Measurements from ENCODE around the gene WNT3. TPM values are rescaled to one million over a fixed set of nuclear protein-coding genes. Genes with fewer than 3 reads are reported as not detected.

WNT3 gene
- total RNA-seq, 4 donors from 2014 or later, result 0.27 to 0.48 TPM; not detected in 2

GRCh38 chr17:46727572-46728348 lies 90.7 kb downstream of the WNT3 start:
- H3K36me3 ChIP-seq, result peaks cover 0 to 19% (median 0%) of the 10 kb centered on the region in 4 donors
- 93 to 98% methylated on average over 3 to 4 of the region's 4 CpGs for WGBS, 2 donors (ENCODE audit: low coverage in 1 of 2)
- H3K27me3 ChIP-seq, result no peaks in the 10 kb centered on the region
- no peaks in the 10 kb centered on the region for H3K9me3 ChIP-seq
- no peak for DNase-seq
- TF ChIP-seq CTCF (IDR thresholded peaks at IDR 0.05) (no peak), EP300 (IDR thresholded peaks at IDR 0.05; ENCODE audit: low read depth) (no peak), POLR2AphosphoS5 (IDR thresholded peaks at IDR 0.05) (no peak), POLR2A (IDR thresholded peaks at IDR 0.05) (no peak)
- H3K4me3 ChIP-seq, result no peak overlapping the region
- no peak overlapping the region for H3K27ac ChIP-seq
- no peaks in the 10 kb centered on the region for H3K4me1 ChIP-seq
- intact Hi-C loops (cut with DNase I; ENCODE audit: low total_unique reads) (no loop called here), in situ Hi-C loops (cut with MboI; ENCODE audit: low pct_ligation_motif_present in 1 of 4, low pct_unique_long_range_greater_than_20kb in 1 of 4, low sequenced_read_pairs in 3 of 4) (no loop called here)

- intact Hi-C loops (cut with DNase I; ENCODE audit: low total_unique reads), result no loop called here
- no peak for TF ChIP-seq POLR2A (IDR thresholded peaks at IDR 0.05)
- DNase-seq, result no peak
- H3K27me3 ChIP-seq, result no peaks in the 10 kb centered on the region
- H3K9me3 ChIP-seq, result no peaks in the 10 kb centered on the region
- WGBS, 2 donors (ENCODE audit: low coverage in 1 of 2), result 92 to 93% methylated on average over 2 to 3 of the region's 3 CpGs
- H3K4me1 ChIP-seq, result no peaks in the 10 kb centered on the region
- peaks cover 0 to 19% (median 0%) of the 10 kb centered on the region in 4 donors for H3K36me3 ChIP-seq
- H3K27ac ChIP-seq, result no peak overlapping the region
- H3K4me3 ChIP-seq, result no peak overlapping the region
- in situ Hi-C loops (cut with MboI; ENCODE audit: low pct_ligation_motif_present in 1 of 4, low pct_unique_long_range_greater_than_20kb in 1 of 4, low sequenced_read_pairs in 3 of 4), result no loop called here
Observed at GRCh38 chr17:46726206-46726605, 92.3 kb downstream of the WNT3 start.

- Histone ChIP-seq H3K9me3 (no peaks in the 10 kb centered on the region), H3K4me1 (no peaks in the 10 kb centered on the region), H3K36me3 (peaks cover 0 to 11% (median 0%) of the 10 kb centered on the region in 4 donors), H3K27me3 (no peaks in the 10 kb centered on the region), H3K4me3 (no peak overlapping the region), H3K27ac (no peak overlapping the region)
- TF ChIP-seq CTCF (IDR thresholded peaks at IDR 0.05) (no peak), POLR2A (IDR thresholded peaks at IDR 0.05) (no peak), EP300 (IDR thresholded peaks at IDR 0.05; ENCODE audit: low read depth) (no peak)
- intact Hi-C loops (cut with DNase I; ENCODE audit: low total_unique reads) (no loop called here), in situ Hi-C loops (cut with MboI; ENCODE audit: low pct_ligation_motif_present in 1 of 4, low pct_unique_long_range_greater_than_20kb in 1 of 4, low sequenced_read_pairs in 3 of 4) (no loop called here)
- WGBS, 2 donors (ENCODE audit: low coverage in 1 of 2), result 56 to 75% methylated on average over 5 to 7 of the region's 7 CpGs
- no peak for DNase-seq
Observed at GRCh38 chr17:46722662-46723285, 95.7 kb downstream of the WNT3 start.

GRCh38 chr17:46720408-46720807 lies 98.1 kb downstream of the WNT3 start:
- intact Hi-C loops (cut with DNase I; ENCODE audit: low total_unique reads) (no loop called here), in situ Hi-C loops (cut with MboI; ENCODE audit: low pct_ligation_motif_present in 1 of 4, low pct_unique_long_range_greater_than_20kb in 1 of 4, low sequenced_read_pairs in 3 of 4) (no loop called here)
- H3K36me3 ChIP-seq, result peaks cover 0 to 17% (median 0%) of the 10 kb centered on the region in 4 donors
- no peak overlapping the region for H3K4me3 ChIP-seq
- H3K9me3 ChIP-seq, result no peaks in the 10 kb centered on the region
- no peak for DNase-seq
- no peak overlapping the region for H3K27ac ChIP-seq
- 71 to 80% methylated on average over 4 to 5 of the region's 5 CpGs for WGBS, 2 donors (ENCODE audit: low coverage in 1 of 2)
- H3K4me1 ChIP-seq, result no peaks in the 10 kb centered on the region
- H3K27me3 ChIP-seq, result no peaks in the 10 kb centered on the region
- TF ChIP-seq EP300 (IDR thresholded peaks at IDR 0.05; ENCODE audit: low read depth), result no peak
- TF ChIP-seq POLR2AphosphoS5 (IDR thresholded peaks at IDR 0.05), result no peak
- no peak for TF ChIP-seq CTCF (IDR thresholded peaks at IDR 0.05)

Data from transverse colon (tissue), 4 donors.